HepG2 (cell line): ENCODE data around the gene SSH3. TPM values are rescaled to one million over a fixed set of nuclear protein-coding genes. Genes with fewer than 3 reads are reported as not detected.

Experiments used
- AGO1 ChIP-seq: fragments of 200-400 bp; formaldehyde crosslinking; IDR thresholded peaks from 2 replicates; pipeline ENCODE4 v1.6.1; 2017; ENCODE audit warnings: mild to moderate bottlenecking, low read depth, low read length, moderate library complexity; ENCODE audit not compliant: poor library complexity, severe bottlenecking
- AHR ChIP-seq: IDR thresholded peaks from 2 replicates; pipeline ENCODE4 v1.6.1; 2018; ENCODE audit warnings: missing genetic modification reagents, missing compliant biosample characterization
- CHD4 ChIP-seq: fragments of 200-600 bp; sonication (generic); IDR thresholded peaks from 2 replicates; pipeline ENCODE4 v1.7.0; 2017; ENCODE audit warnings: mild to moderate bottlenecking, low read length, borderline replicate concordance
- EED ChIP-seq: sonication (generic); formaldehyde crosslinking; IDR thresholded peaks from 2 replicates; pipeline ENCODE4 v1.5.0; 2020; ENCODE audit warnings: mild to moderate bottlenecking, missing genetic modification reagents
- GFI1 ChIP-seq: sonication (generic); formaldehyde crosslinking; IDR thresholded peaks from 2 replicates; pipeline ENCODE4 v1.5.0; 2020; ENCODE audit warnings: missing genetic modification reagents, mild to moderate bottlenecking, borderline replicate concordance
- HHEX ChIP-seq: IDR thresholded peaks from 2 replicates; pipeline ENCODE4 v1.6.1; 2016; ENCODE audit warnings: control low read depth
- IKZF4 ChIP-seq: sonication (generic); formaldehyde crosslinking; IDR thresholded peaks from 2 replicates; pipeline ENCODE4 v1.5.1; 2020; ENCODE audit warnings: borderline replicate concordance, mild to moderate bottlenecking, low read depth, missing genetic modification reagents; ENCODE audit errors: not compliant biosample characterization
- KDM5B ChIP-seq: sonication (generic); formaldehyde crosslinking; IDR thresholded peaks from 2 replicates; pipeline ENCODE4 v1.4.0; 2020; ENCODE audit warnings: missing genetic modification reagents, mild to moderate bottlenecking, borderline replicate concordance
- MATR3 ChIP-seq: sonication (generic); formaldehyde crosslinking; IDR thresholded peaks from 2 replicates; pipeline ENCODE4 v1.4.0; 2020; ENCODE audit warnings: missing genetic modification reagents
- MEIS2 ChIP-seq: sonication (generic); formaldehyde crosslinking; IDR thresholded peaks from 2 replicates; pipeline ENCODE4 v1.9.0; 2021; ENCODE audit warnings: mild to moderate bottlenecking, missing genetic modification reagents
- NFIC ChIP-seq: IDR thresholded peaks from 2 replicates; pipeline ENCODE4 v1.6.1; 2012; ENCODE audit warnings: mild to moderate bottlenecking, low read length, inconsistent platforms
- NFKBIZ ChIP-seq: IDR thresholded peaks from 2 replicates; pipeline ENCODE4 v1.6.1; 2018; ENCODE audit warnings: missing genetic modification reagents, missing compliant biosample characterization
- PLRG1 ChIP-seq: fragments of 450-650 bp; conservative IDR thresholded peaks from 2 replicates; pipeline ENCODE4 v1.6.1; 2016
- POLR2A ChIP-seq, 2 experiments: IDR thresholded peaks; 2 replicates each; pipeline ENCODE4 v1.6.1; 2011; ENCODE audit warnings: low read depth in 2 of 2, low read length in 2 of 2, mild to moderate bottlenecking in 1 of 2, moderate library complexity in 1 of 2; ENCODE audit not compliant: insufficient read depth in 1 of 2
- RBM22 ChIP-seq: fragments of 200-400 bp; formaldehyde crosslinking; optimal IDR thresholded peaks from 2 replicates; pipeline ENCODE3; 2017; ENCODE audit warnings: mild to moderate bottlenecking, low read length, moderate library complexity
- RFX1 ChIP-seq: fragments of 450-650 bp; IDR thresholded peaks from 2 replicates; pipeline ENCODE4 v1.6.1; 2017
- RFXAP ChIP-seq: sonication (generic); formaldehyde crosslinking; IDR thresholded peaks from 2 replicates; pipeline ENCODE4 v1.4.0; 2020; ENCODE audit warnings: missing genetic modification reagents, borderline replicate concordance
- SMARCE1 ChIP-seq: fragments of 450-650 bp; IDR thresholded peaks from 2 replicates; pipeline ENCODE4 v1.6.1; 2017; ENCODE audit warnings: borderline replicate concordance
- XBP1 ChIP-seq: sonication (generic); formaldehyde crosslinking; IDR thresholded peaks from 2 replicates; pipeline ENCODE4 v1.5.0; 2020; ENCODE audit warnings: missing genetic modification reagents
- ZBTB38 ChIP-seq: sonication (generic); formaldehyde crosslinking; IDR thresholded peaks from 2 replicates; pipeline ENCODE4 v1.5.1; 2020; ENCODE audit warnings: mild to moderate bottlenecking, missing genetic modification reagents
- ZNF180 ChIP-seq: sonication (generic); formaldehyde crosslinking; IDR thresholded peaks from 2 replicates; pipeline ENCODE4 v1.4.0; 2020; ENCODE audit warnings: low read depth, missing genetic modification reagents, borderline replicate concordance
- ZNF230 ChIP-seq: sonication (generic); formaldehyde crosslinking; IDR thresholded peaks from 2 replicates; pipeline ENCODE4 v1.4.0; 2020; ENCODE audit warnings: mild to moderate bottlenecking, missing genetic modification reagents
- ZNF274 ChIP-seq: sonication (generic); formaldehyde crosslinking; IDR thresholded peaks from 2 replicates; pipeline ENCODE4 v1.5.1; 2020; ENCODE audit warnings: mild to moderate bottlenecking, missing genetic modification reagents
- ZNF343 ChIP-seq: sonication (generic); formaldehyde crosslinking; IDR thresholded peaks from 2 replicates; pipeline ENCODE4 v1.4.0; 2020; ENCODE audit warnings: mild to moderate bottlenecking, missing genetic modification reagents
- ZNF543 ChIP-seq: sonication (generic); formaldehyde crosslinking; IDR thresholded peaks from 2 replicates; pipeline ENCODE4 v1.4.0; 2020; ENCODE audit warnings: mild to moderate bottlenecking, missing genetic modification reagents
- ZNF577 ChIP-seq: sonication (generic); formaldehyde crosslinking; IDR thresholded peaks from 2 replicates; pipeline ENCODE4 v1.4.0; 2020; ENCODE audit warnings: mild to moderate bottlenecking, low read depth, missing genetic modification reagents, borderline replicate concordance
- ZNF75D ChIP-seq: sonication (generic); formaldehyde crosslinking; IDR thresholded peaks from 2 replicates; pipeline ENCODE4 v1.8.1; 2023; ENCODE audit warnings: missing genetic modification reagents, mild to moderate bottlenecking, borderline replicate concordance
- ZNF775 ChIP-seq: sonication (generic); formaldehyde crosslinking; IDR thresholded peaks from 2 replicates; pipeline ENCODE4 v1.4.0; 2020; ENCODE audit warnings: missing genetic modification reagents, mild to moderate bottlenecking, moderate library complexity, borderline replicate concordance
- ZNF83 ChIP-seq: sonication (generic); formaldehyde crosslinking; IDR thresholded peaks from 2 replicates; pipeline ENCODE4 v1.4.0; 2020; ENCODE audit warnings: missing genetic modification reagents, mild to moderate bottlenecking, borderline replicate concordance
- ZSCAN30 ChIP-seq: sonication (generic); formaldehyde crosslinking; IDR thresholded peaks from 2 replicates; pipeline ENCODE4 v1.5.0; 2020; ENCODE audit warnings: mild to moderate bottlenecking, missing genetic modification reagents
- polyA plus RNA-seq, 8 experiments: library from polyadenylated mRNA; depleted of rRNA in 3 of 8; stranded (reverse) in 7 of 8; unstranded in 1 of 8; fragments of >200 nt; fragmentation: Illumina TruSeq in 4 of 8; extraction: Trizol in 4 of 8; gene quantifications; 2 replicates each; pipeline versions ENCODE4 v1.2.1 to v1.2.3, GENCODE V29; 2011 to 2016; ENCODE audit warnings: low read depth in 4 of 8, missing spikeins in 1 of 8, mixed read lengths in 1 of 8; ENCODE audit not compliant: insufficient read depth in 1 of 8
- total RNA-seq, 5 experiments: library from RNA; depleted of rRNA; stranded (reverse); fragments of >200 nt; fragmentation: Illumina TruSeq; extraction: Trizol; gene quantifications; 2 replicates each; pipeline ENCODE4 v1.2.3, GENCODE V29; 2016; ENCODE audit warnings: low read depth in 1 of 5
- TF ChIP-seq, protein P1 (sequence below): sonication (generic); formaldehyde crosslinking; conservative IDR thresholded peaks from 2 replicates; pipeline ENCODE4 v1.4.0; 2020; ENCODE audit warnings: missing genetic modification reagents
- TF ChIP-seq, protein P2 (sequence below): sonication (generic); formaldehyde crosslinking; IDR thresholded peaks from 2 replicates; pipeline ENCODE4 v1.4.0; 2020; ENCODE audit warnings: mild to moderate bottlenecking, missing genetic modification reagents
- TF ChIP-seq, protein P3 (sequence below): sonication (generic); formaldehyde crosslinking; IDR thresholded peaks from 2 replicates; pipeline ENCODE4 v1.4.0; 2020; ENCODE audit warnings: mild to moderate bottlenecking, missing genetic modification reagents

The SSH3 gene
- total and polyA plus RNA-seq, 2 of the 13 experiments (the other 11 are each of a cell fraction or from before 2014, with no cell fraction given), result 12.4 to 18.8 TPM

DNA sequence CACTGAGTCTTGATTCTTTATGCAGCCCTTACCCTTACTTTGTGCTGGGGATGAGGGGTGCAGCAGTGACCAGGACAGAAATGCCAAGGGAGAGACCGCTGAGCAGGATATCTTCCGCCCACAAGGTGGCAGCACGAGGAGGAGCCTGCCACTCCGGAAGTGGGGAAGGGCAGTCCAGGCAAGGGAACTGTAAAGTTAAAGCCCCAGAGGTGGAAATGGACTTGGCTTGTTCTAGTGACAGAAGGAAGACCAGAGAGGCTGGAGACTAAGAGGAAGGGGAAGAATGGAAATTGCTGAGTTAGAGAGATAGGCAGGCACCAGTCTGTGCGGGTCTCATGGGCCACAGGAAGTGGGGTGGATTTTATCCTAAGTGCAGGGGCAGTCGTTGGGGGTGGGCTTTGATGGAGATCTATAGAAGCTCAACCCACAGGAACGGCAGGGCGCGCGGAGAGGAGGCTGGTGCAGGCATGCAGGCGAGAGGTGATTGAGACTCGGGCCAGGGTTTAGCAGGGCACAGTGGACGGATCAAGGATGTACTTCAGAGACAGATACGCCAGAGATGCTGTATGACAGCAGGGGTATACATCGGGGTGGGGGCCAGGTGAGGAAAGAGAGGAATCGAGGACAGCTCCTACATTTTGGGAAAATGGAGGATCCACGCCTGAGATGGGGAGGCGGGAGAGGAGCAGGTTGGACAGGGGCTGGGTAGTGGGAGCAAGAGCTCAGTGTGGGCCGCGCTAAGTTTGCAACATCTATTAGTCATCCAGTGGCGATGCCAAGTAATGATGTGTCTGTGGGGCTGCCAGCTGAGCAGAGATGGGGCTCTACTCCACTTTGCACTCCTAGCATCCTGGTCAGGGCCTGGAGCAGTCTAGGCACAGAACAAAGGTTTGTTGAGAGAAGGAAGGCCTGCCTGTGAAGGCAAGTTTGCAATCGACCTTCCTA is 40.3 kb upstream of the SSH3 start (continued):
- no peak for TF ChIP-seq XBP1 (CRISPR knock-in tag)
- no peak for TF ChIP-seq NFKBIZ
- no peak for TF ChIP-seq ZNF775 (CRISPR knock-in tag)
- TF ChIP-seq HHEX (CRISPR knock-in tag), result no peak
- no peak for TF ChIP-seq POLR2A (IDR thresholded peaks at IDR 0.05; ENCODE audit: insufficient read depth in 1 of 2, low read depth in 2 of 2, low read length in 2 of 2)
- TF ChIP-seq AGO1, result no peak
- TF ChIP-seq, protein P1, sequence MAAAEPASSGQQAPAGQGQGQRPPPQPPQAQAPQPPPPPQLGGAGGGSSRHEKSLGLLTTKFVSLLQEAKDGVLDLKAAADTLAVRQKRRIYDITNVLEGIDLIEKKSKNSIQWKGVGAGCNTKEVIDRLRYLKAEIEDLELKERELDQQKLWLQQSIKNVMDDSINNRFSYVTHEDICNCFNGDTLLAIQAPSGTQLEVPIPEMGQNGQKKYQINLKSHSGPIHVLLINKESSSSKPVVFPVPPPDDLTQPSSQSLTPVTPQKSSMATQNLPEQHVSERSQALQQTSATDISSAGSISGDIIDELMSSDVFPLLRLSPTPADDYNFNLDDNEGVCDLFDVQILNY, result no peak
- no peak for TF ChIP-seq MEIS2 (CRISPR knock-in tag)
- TF ChIP-seq IKZF4 (CRISPR knock-in tag), result no peak
- no peak for TF ChIP-seq ZNF230 (CRISPR knock-in tag)
- TF ChIP-seq SMARCE1, result no peak
- TF ChIP-seq RFXAP, result no peak
- TF ChIP-seq RFX1, result no peak
- TF ChIP-seq EED (CRISPR knock-in tag), result no peak
- TF ChIP-seq ZNF274 (CRISPR knock-in tag), result no peak
- TF ChIP-seq RBM22, result no peak
- no peak for TF ChIP-seq GFI1 (CRISPR knock-in tag)
- TF ChIP-seq, protein P2, sequence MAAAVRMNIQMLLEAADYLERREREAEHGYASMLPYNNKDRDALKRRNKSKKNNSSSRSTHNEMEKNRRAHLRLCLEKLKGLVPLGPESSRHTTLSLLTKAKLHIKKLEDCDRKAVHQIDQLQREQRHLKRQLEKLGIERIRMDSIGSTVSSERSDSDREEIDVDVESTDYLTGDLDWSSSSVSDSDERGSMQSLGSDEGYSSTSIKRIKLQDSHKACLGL (CRISPR knock-in tag), result no peak
- TF ChIP-seq MATR3 (CRISPR knock-in tag), result no peak
- TF ChIP-seq ZNF180, result no peak
- no peak for TF ChIP-seq CHD4
- no peak for TF ChIP-seq ZNF577
- TF ChIP-seq AHR (CRISPR knock-in tag), result no peak
- TF ChIP-seq ZNF543 (CRISPR knock-in tag), result no peak
- no peak for TF ChIP-seq ZNF83 (CRISPR knock-in tag)
- TF ChIP-seq NFIC, result no peak
- no peak for TF ChIP-seq KDM5B
- TF ChIP-seq ZSCAN30 (CRISPR knock-in tag), result no peak
- TF ChIP-seq ZNF343 (CRISPR knock-in tag), result no peak
- TF ChIP-seq ZBTB38, result no peak
- TF ChIP-seq PLRG1, result no peak
- no peak for TF ChIP-seq ZNF75D
- TF ChIP-seq, protein P3, sequence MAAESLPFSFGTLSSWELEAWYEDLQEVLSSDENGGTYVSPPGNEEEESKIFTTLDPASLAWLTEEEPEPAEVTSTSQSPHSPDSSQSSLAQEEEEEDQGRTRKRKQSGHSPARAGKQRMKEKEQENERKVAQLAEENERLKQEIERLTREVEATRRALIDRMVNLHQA (CRISPR knock-in tag), result no peak
